Effector CD8-positive, alpha-beta T cell (primary cell): ENCODE measurements around the gene SLC7A11.

ENCODE experiments used
- DNase-seq: peaks from one replicate; lab custom pipeline; 2025; lab: John Stamatoyannopoulos, UW

The SLC7A11 gene

DNA sequence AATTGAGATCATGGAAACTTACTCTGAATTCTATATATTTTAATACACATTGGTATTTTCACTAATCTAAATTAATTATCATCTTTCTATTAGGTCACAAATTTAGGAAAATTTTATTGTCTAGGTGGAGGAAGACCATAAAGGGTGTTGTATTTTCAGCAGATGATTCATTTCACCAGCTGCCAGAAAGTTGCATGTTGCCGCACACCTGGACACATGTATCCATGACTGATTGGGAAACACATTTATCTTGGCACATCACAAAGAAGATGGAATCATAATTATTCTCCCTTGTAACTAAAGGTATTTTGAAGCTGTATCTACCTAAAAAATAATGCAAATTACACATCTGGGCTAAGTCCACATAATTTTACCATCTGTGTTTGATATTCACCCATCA, 33.1 kb downstream of the SLC7A11 start:
- DNase-seq: no peak

GRCh38 chr4:138205531-138206233, 36.5 kb downstream of the SLC7A11 start:
- DNase-seq: no peak

DNA sequence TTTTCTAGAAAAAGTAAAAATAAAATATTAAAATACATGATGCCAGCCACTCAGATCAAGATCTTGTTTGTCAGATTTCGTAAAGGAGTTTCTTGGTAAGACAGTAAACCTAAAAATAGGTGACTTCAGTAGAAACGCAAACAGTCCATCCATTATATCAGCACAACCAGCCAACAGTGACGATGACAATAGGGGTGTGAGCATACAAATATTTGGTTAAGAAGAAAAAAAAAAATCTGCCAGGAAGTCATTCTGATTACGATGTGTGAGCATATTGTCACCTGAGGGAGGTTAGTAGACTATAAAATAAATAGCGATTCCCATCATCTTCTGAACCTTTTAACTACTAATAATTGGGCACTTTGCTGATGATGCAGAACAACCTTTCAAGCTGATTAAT, 37.6 kb downstream of the SLC7A11 start:
- no peak for DNase-seq

DNA sequence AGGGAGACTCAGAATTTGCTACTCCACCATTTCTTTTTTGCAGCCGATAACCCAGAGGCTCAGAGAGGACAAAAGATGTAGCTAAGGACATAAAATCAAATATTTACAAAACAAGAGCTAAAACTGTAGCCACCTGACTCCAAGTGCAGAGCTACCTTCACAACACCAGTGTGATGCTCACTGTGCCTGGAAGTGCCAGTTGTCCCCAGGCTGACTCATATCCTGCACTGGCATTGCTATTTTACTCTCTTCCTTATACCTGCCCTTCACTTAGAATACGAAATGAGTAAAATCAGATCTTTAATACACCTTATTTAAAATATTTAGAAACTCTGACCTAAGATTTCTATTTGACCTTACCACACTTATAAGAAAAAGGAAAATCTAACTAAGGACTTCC, 39.5 kb downstream of the SLC7A11 start:
- DNase-seq: no peak

- DNase-seq: no peak
These were observed 41.9 kb downstream of the SLC7A11 start for GRCh38 chr4:138200236-138200590.

- no peak for DNase-seq
These were observed 42.4 kb downstream of the SLC7A11 start for GRCh38 chr4:138199568-138200235.

DNA sequence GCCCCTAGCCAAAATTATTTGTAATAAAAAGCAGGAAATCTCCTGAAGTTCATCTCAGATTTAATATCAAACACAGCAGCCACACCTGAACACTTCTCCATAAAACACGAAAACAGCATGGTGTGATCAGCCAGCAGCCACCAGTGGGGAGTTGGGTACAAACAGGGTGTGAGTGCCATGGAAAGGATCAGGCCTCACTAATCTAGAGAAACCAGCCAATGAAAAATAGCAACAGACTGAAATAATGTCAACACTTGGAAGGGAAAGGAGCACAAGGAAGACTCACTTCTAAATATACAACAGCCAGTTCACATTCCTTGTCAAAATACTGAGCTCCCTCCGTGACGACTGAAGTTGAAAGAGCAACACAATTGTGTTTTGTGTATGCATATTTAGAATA, 46.0 kb downstream of the SLC7A11 start:
- DNase-seq: no peak

DNA sequence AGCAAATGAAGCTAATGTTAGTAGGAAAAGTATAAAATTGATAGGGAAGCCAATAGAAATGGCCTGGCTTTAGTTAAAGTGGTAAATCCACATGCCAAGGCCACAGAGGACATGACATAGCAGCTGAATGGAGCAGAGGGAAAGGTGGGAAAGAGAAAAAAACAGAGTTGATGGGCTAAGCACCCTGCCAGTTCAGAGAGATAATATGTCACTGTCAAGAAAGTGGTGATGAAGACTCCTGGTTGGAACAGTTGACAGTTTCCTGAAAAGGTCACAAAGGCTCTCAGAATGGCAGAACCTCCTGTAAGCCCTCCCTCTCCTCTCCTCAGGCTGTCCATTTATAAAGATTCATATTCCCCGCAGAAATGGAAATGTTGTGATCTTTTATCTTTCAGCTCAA, 48.2 kb downstream of the SLC7A11 start:
- DNase-seq: no peak

GRCh38 chr4:138192113-138192512, 50.0 kb downstream of the SLC7A11 start:
- no peak for DNase-seq

GRCh38 chr4:138190452-138190858, 51.7 kb downstream of the SLC7A11 start:
- DNase-seq: no peak

DNA sequence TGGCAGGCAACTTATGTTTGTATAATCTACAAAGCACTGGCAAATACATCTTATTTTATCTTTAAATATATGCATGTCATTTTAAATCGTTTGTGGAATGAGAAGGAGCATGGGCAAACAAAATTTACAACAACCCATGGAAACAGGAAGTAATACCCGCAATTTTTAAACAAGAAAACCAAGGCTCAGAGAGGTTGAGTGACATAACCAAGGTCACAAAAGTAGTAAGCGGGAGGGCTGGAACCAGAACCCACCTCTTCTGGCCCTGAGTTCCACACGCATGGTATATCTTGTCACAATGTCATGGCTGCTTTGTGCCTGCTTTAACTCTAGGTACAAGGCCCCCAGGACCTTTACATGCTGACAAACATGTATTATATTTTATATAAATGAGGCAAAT, 52.9 kb downstream of the SLC7A11 start:
- no peak for DNase-seq

GRCh38 chr4:138188406-138189084, 53.6 kb downstream of the SLC7A11 start:
- DNase-seq: no peak

GRCh38 chr4:138185859-138186645, 56.1 kb downstream of the SLC7A11 start:
- no peak for DNase-seq

DNA sequence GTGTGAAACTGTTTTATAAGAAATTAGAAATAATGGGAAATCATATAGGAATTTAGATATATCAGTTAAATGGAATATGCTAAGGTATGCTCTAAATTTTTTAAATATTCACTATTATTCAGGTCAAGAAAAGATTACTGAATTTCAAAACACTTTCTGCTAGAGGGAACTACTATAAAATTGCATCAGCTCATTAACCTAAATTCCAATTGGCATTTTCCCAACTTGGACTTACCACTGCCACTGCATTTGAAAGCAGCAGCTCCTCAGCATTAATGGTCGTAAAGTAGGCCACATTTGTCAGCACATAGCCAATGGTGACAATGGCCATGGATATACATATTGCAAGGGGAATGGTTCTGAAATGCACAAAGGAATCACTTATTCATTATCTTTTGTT, 57.3 kb downstream of the SLC7A11 start:
- DNase-seq: no peak

DNA sequence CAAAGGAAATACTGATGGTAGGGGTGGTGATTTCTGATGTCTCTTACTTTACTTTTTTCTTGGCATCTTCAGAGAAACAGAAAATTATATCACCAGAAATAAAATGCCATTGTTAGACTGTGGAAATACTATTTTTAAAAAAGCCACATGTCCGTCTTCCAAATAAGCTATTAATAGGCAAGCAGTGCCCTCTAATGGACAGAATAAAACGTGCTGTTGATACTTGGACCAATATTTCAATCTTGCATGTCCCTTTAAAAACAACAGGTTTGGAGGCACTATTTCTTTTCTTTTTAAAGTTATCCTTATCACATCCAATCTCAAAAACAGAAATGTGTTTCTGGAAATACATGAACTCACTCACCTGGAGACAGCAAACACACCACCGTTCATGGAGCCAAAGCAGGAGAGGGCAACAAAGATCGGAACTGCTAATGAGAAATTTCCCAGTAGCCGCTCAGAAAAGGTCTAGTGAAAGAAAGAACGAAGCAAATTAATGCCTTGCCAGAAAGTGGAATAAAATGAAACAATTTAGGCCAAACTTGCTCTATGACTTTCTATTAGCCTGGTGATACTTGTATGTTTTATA, 59.2 kb downstream of the SLC7A11 start:
- DNase-seq: no peak

GRCh38 chr4:138181287-138181686, 60.9 kb downstream of the SLC7A11 start:
- DNase-seq: no peak

GRCh38 chr4:138178566-138178965, 63.6 kb downstream of the SLC7A11 start:
- DNase-seq: no peak

DNA sequence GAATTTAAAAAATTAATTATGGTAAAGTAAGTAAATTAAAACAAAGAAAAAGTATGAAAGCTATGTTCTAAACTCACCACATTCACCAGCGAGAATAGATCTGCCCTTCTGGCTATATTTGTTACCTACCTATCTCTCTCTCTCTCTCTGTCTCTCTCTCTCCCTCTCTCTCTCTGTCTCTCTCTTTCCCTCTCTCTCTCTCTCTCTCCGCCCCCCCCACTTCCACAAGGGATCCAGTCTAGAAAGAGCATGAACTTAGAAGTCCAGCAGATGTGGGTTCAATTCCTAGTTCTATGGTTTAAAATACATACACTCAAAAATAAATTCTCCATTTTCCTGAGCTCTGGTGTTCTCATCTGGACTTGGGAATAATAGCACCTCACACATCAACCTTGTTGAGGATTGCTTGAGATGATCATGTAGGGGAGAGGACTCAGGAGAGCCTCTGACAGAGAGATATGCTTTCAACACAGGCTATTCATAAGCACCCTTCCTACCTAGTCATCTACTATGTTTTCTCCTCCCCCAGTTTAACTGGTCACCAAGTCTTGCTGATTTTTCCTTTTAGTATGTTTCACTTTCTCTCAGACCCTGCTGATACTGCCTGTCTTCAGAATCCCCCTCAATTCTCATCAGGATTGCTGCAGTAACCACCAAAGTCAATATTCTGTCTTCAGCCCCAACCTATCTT, 64.7 kb downstream of the SLC7A11 start:
- no peak for DNase-seq

DNA sequence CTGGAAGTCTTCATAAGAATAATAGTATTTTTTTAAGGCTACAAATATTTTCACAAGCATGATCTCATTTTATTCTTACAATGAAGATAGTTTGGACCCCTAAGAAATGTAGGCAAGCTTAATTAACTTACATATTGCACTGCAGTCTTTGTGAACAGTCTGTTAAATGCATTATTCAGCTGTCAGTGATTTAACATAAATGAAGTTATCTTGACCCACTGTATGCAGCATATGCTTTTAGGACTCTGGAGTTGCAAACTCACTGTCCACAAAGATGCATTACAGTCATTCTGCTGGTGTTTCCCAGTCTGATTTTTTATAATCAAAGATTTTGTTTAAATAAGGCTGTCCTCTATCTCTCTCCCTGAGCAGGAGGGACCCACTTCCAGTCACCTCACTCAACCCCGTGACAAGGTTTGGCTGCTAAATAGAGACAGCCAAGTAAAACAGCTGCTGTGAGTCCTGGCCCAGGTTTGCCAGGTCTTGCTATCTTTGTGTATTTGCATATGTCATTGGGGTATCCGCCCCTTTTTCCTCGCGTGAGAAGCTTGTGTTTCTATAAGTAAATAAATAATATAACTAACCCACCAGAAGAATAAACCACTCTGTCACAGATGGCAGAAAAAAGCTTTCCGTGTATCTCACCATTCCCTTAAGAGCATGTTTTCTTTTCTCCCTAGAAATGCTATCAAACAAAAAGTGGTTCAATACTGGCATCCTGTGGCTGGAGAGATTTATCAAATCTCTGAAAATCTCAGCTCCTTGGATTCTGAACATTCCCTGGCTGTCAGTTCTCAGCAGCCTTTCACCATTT, 67.0 kb downstream of the SLC7A11 start:
- DNase-seq: no peak

- DNase-seq: no peak
These were observed 77.9 kb downstream of the SLC7A11 start for GRCh38 chr4:138164208-138164607.

- DNase-seq: no peak
These were observed 79.0 kb downstream of the SLC7A11 start for GRCh38 chr4:138163171-138163570.
